Left ventricle myocardium inferior (tissue), 1 donor: Measurements from ENCODE around the gene CELF4. TPM values are rescaled to one million over a fixed set of nuclear protein-coding genes. Genes with fewer than 3 reads are reported as not detected.

Experiments
- DNase-seq: peaks from one replicate; pipeline ENCODE4 v3.0.0-alpha.2; 2020
- H3K27ac ChIP-seq: fragments of 200-600 bp; replicated peaks from 2 replicates; pipeline ENCODE4 v1.8.0; 2021
- H3K27me3 ChIP-seq: fragments of 200-600 bp; 2 replicates; pipeline ENCODE4 v1.8.0; 2021; ENCODE audit warnings: low read depth
- H3K36me3 ChIP-seq: fragments of 200-600 bp; 2 replicates; pipeline ENCODE4 v1.8.0; 2021
- H3K4me1 ChIP-seq: fragments of 200-600 bp; 2 replicates; pipeline ENCODE4 v1.8.0; 2021
- H3K4me3 ChIP-seq: fragments of 200-600 bp; 2 replicates; pipeline ENCODE4 v1.8.0; 2021; ENCODE audit warnings: mild to moderate bottlenecking, moderate library complexity
- H3K9me3 ChIP-seq: fragments of 200-600 bp; replicated peaks from 2 replicates; pipeline ENCODE4 v1.8.0; 2021
- intact Hi-C: fragments of 100-400 bp; cut with micrococcal nuclease; formaldehyde crosslinking; loops from one replicate; pipeline ENCODE4 v1.11.0; 2022
- total RNA-seq: library from RNA; stranded (reverse); fragmentation: NEBNext Ultra II Directional; extraction: Animal tissue kit (Norgen Biotek cat#: 25700); gene quantifications from one replicate; pipeline ENCODE4 v1.2.1, GENCODE V29; 2021
- TF ChIP-seq, protein P1 (sequence below): fragments of 200-600 bp; IDR thresholded peaks from 2 replicates; pipeline ENCODE4 v1.8.0; 2021; ENCODE audit warnings: antibody characterized with exemption, mild to moderate bottlenecking, borderline replicate concordance
- donor health status: DM: no; HTN: yes; CAD: no; lungs with severe emphysema.

Gene CELF4
- total RNA-seq, 1 donor from 2014 or later, result 0.60 TPM

- no peaks in the 10 kb centered on the region for H3K36me3 ChIP-seq
- DNase-seq, result no peak
- H3K27ac ChIP-seq, result no peak overlapping the region
- no peak overlapping the region for H3K4me3 ChIP-seq
- intact Hi-C loops, result no loop called here
- H3K4me1 ChIP-seq, result no peaks in the 10 kb centered on the region
- H3K27me3 ChIP-seq, result peaks cover 87% of the 10 kb centered on the region
- no peaks in the 10 kb centered on the region for H3K9me3 ChIP-seq
- TF ChIP-seq, protein P1, sequence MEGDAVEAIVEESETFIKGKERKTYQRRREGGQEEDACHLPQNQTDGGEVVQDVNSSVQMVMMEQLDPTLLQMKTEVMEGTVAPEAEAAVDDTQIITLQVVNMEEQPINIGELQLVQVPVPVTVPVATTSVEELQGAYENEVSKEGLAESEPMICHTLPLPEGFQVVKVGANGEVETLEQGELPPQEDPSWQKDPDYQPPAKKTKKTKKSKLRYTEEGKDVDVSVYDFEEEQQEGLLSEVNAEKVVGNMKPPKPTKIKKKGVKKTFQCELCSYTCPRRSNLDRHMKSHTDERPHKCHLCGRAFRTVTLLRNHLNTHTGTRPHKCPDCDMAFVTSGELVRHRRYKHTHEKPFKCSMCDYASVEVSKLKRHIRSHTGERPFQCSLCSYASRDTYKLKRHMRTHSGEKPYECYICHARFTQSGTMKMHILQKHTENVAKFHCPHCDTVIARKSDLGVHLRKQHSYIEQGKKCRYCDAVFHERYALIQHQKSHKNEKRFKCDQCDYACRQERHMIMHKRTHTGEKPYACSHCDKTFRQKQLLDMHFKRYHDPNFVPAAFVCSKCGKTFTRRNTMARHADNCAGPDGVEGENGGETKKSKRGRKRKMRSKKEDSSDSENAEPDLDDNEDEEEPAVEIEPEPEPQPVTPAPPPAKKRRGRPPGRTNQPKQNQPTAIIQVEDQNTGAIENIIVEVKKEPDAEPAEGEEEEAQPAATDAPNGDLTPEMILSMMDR, result no peak
Measured at GRCh38 chr18:37275237-37275741, 290.3 kb downstream of the CELF4 start.

GRCh38 chr18:37274309-37275236 lies 291.0 kb downstream of the CELF4 start:
- TF ChIP-seq, protein P1, result no peak
- intact Hi-C loops, result no loop called here
- Histone ChIP-seq H3K4me1 (no peaks in the 10 kb centered on the region), H3K9me3 (no peaks in the 10 kb centered on the region), H3K4me3 (no peak overlapping the region), H3K27me3 (peaks cover 80% of the 10 kb centered on the region), H3K36me3 (no peaks in the 10 kb centered on the region), H3K27ac (no peak overlapping the region)
- no peak for DNase-seq

GRCh38 chr18:37272841-37273240 lies 292.8 kb downstream of the CELF4 start:
- intact Hi-C loops, result no loop called here
- DNase-seq, result no peak
- H3K27me3 ChIP-seq, result peaks cover 64% of the 10 kb centered on the region
- H3K4me1 ChIP-seq, result no peaks in the 10 kb centered on the region
- no peaks in the 10 kb centered on the region for H3K9me3 ChIP-seq
- no peaks in the 10 kb centered on the region for H3K36me3 ChIP-seq
- no peak overlapping the region for H3K27ac ChIP-seq
- TF ChIP-seq, protein P1, result no peak
- no peak overlapping the region for H3K4me3 ChIP-seq

DNA sequence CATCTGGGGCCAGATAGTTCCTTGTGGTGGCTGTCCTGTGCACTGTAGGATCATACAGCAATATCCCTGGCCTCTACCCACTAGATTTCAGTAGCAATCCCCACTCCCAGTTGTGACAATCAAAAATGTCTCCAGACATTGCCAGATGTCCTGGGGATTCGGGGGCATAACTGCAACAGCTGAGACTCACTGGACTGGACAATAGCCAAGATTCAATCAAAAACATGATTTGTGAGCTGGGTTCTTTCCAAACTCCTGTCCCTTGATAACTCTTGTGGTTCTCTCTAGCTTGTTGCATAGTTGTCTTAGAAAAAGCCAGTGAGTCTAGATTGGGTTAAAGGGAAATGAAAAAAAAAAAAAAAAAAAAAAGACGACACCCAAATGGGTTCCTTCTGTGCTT lies 293.4 kb downstream of the CELF4 start:
- Histone ChIP-seq H3K9me3 (no peaks in the 10 kb centered on the region), H3K36me3 (no peaks in the 10 kb centered on the region), H3K4me1 (no peaks in the 10 kb centered on the region), H3K27me3 (peaks cover 61% of the 10 kb centered on the region), H3K27ac (no peak overlapping the region), H3K4me3 (no peak overlapping the region)
- TF ChIP-seq, protein P1, result no peak
- no peak for DNase-seq
- intact Hi-C loops, result no loop called here

DNA sequence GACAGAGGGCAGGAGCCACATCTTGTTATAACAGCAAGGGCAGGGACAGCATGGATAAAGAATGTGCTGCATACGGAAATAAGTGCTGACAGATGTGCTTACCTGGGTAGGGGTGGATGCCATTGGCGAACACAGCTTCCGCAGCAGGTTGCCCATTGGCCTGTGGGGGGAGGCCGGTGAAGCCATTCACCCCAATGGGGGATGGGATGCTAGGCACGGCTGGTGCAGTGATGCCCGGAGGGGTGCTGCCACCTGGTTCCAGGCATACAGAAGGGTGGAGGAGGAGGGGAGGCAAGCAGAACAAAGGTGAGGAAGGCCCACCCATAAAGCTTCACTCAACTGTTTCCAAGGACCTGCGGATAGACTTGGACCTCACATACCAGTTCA lies 294.9 kb downstream of the CELF4 start:
- no peaks in the 10 kb centered on the region for H3K36me3 ChIP-seq
- TF ChIP-seq, protein P1, result no peak
- H3K27ac ChIP-seq, result no peak overlapping the region
- H3K4me1 ChIP-seq, result no peaks in the 10 kb centered on the region
- H3K9me3 ChIP-seq, result no peaks in the 10 kb centered on the region
- no peak overlapping the region for H3K4me3 ChIP-seq
- peaks cover 60% of the 10 kb centered on the region for H3K27me3 ChIP-seq
- intact Hi-C loops, result no loop called here
- DNase-seq, result no peak
